Pancreas (tissue), 10 donors: ENCODE results near the gene RAP1GAP. TPM values are rescaled to one million over a fixed set of nuclear protein-coding genes. Genes with fewer than 3 reads are reported as not detected.

Source experiments
- ATAC-seq, 4 donors: fragments of 200-7000 bp; cut with Tn5 transposase; one replicate each; pipeline versions ENCODE4 v1.8.0 to v1.9.1; 2020; ENCODE audit warnings: mild to moderate bottlenecking in 4 of 4, moderate library complexity in 4 of 4
- DNase-seq, 6 donors: peaks; one replicate each; pipeline ENCODE4 v3.0.0-alpha.2; 2020
- FAIRE-seq: peaks from 2 replicates; lab custom pipeline; 2012; peaks lifted over from hg19 to GRCh38; lab: Jason Lieb, UNC
- H3K27ac ChIP-seq, 4 donors: fragments of 200-600 bp; sonication (generic); 1 replicate in 3 of 4; 2 replicates in 1 of 4; pipeline versions ENCODE4 v1.5.0 to v1.8.0; 2020
- H3K27me3 ChIP-seq, 4 donors: fragments of 200-600 bp; one replicate each; pipeline ENCODE4 v1.8.0; 2021
- H3K36me3 ChIP-seq, 3 donors: fragments of 200-600 bp; sonication (generic) in 1 of 3; one replicate each; pipeline versions ENCODE4 v1.5.0 to v1.8.0; 2020 to 2021
- H3K4me1 ChIP-seq, 3 donors: fragments of 200-600 bp; one replicate each; pipeline ENCODE4 v1.8.0; 2021
- H3K4me3 ChIP-seq, 4 donors: fragments of 200-600 bp; sonication (generic) in 2 of 4; one replicate each; pipeline versions ENCODE4 v1.5.0 to v1.8.0; 2020 to 2021
- H3K9me3 ChIP-seq, 4 donors: fragments of 200-600 bp; one replicate each; pipeline ENCODE4 v1.8.0; 2021
- CTCF ChIP-seq, 4 donors: fragments of 200-600 bp; sonication (generic) in 3 of 4; IDR thresholded peaks; one replicate each; pipeline versions ENCODE4 v1.5.0 to v1.8.0; 2021; ENCODE audit warnings: antibody characterized with exemption in 4 of 4
- WGBS, 2 donors: extraction: QIAGEN DNeasy Blood & Tissue Kit; methylation state at CpG; one replicate each; pipeline ENCODE4 v1.1.7; 2013; 5-methylcytosine and 5-hydroxymethylcytosine counted together
- intact Hi-C, 3 donors: fragments of 100-400 bp; cut with DNase I; formaldehyde crosslinking; loops; one replicate each; pipeline versions ENCODE4 v1.11.1 to v1.14.2; 2022
- polyA plus RNA-seq, 2 donors: library from polyadenylated mRNA; stranded (reverse); fragments of 200-250 nt; gene quantifications; one replicate each; pipeline ENCODE4 v1.2.3, GENCODE V29; 2013
- total RNA-seq, 6 donors: library from RNA; stranded (reverse); fragmentation: NEBNext Ultra II Directional in 4 of 6; extraction: Animal tissue kit (Norgen Biotek cat#: 25700) in 4 of 6; gene quantifications; one replicate each; pipeline versions ENCODE4 v1.2.1 to v1.2.4, GENCODE V29; 2021 to 2023
- donor health status: healthy with polysubstance abuse.
- donor health status: DM: no; HTN: no; CAD: no; lungs with moderate emphysema.
- donor health status: DM: no; HTN: no; CAD: no.
- donor health status: control.
- donor health status: control.
- donor health status: Bipolar disorder and iron deficiency.
- donor health status: DM: yes; HTN: yes; CAD: no.
- donor health status: DM: no; HTN: no; CAD: no.
- donor health status: DM: no; HTN: no; CAD: no.
- donor health status: DM: yes; HTN: yes; CAD: no.

The RAP1GAP gene
- total and polyA plus RNA-seq, 8 donors, result 53.4 to 100 (median 73.0) TPM

GRCh38 chr1:21550097-21550496, 119.1 kb downstream of the RAP1GAP start:
- TF ChIP-seq CTCF (IDR thresholded peaks at IDR 0.05), result no peak
- ATAC-seq (no peak), FAIRE-seq (no peak), DNase-seq (no peak)
- Histone ChIP-seq H3K36me3 (no peaks in the 10 kb centered on the region), H3K9me3 (no peaks in the 10 kb centered on the region), H3K27me3 (no peaks in the 10 kb centered on the region), H3K4me1 (no peaks in the 10 kb centered on the region), H3K27ac (no peak overlapping the region), H3K4me3 (no peak overlapping the region)
- intact Hi-C loops, result no loop called here
- WGBS, 2 donors, result 54 to 62% methylated on average over 5 of the region's 5 CpGs

DNA sequence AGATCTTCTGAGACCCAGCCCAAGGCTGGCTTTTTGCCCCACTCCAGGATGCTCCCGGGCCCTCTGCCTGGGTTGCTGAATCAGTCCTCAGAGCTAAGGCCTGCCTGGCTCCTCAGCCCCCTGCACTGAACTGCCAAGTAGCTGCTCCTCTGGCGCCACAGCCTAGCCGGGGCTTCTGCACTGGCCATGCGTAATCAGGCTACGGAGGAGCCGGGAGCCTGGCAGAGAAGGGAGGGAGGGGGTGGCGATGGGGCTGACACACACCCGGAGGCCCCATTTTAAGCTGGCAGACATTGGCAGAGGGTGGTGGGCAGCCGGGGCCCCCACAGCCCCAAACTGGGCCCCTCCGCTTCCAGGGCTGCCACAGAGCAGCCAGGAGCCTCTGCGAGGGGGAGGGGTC, 121.3 kb downstream of the RAP1GAP start:
- no peaks in the 10 kb centered on the region for H3K36me3 ChIP-seq
- no peak overlapping the region for H3K27ac ChIP-seq
- no peak overlapping the region for H3K4me3 ChIP-seq
- no peaks in the 10 kb centered on the region for H3K27me3 ChIP-seq
- TF ChIP-seq CTCF (IDR thresholded peaks at IDR 0.05), result no peak
- ATAC-seq, result no peak
- intact Hi-C loops, result no loop called here
- H3K9me3 ChIP-seq, result no peaks in the 10 kb centered on the region
- 85 to 90% methylated on average over 11 of the region's 11 CpGs for whole genome bisulfite sequencing, 2 donors
- FAIRE-seq, result no peak
- H3K4me1 ChIP-seq, result no peaks in the 10 kb centered on the region
- DNase-seq, result no peak

Other genes starting within 250 kb of the RAP1GAP start
- gene NBPF3, start 229.2 kb downstream of the RAP1GAP start, total RNA-seq, result 1 to 10 TPM; 3.3 to 8.6 (median 3.7) TPM
- gene NBPF3, start 229.2 kb downstream of the RAP1GAP start, polyA plus RNA-seq, result 1 to 10 TPM; 1.1 to 3.5 TPM
- 1 to 10 TPM in 5 of 6 donors, under 1 TPM in 1; 0.63 to 3.6 (median 2.7) TPM for gene ALPL, start 159.9 kb downstream of the RAP1GAP start, total RNA-seq
- 1 to 10 TPM; 3.2 to 6.7 TPM for gene ALPL, start 159.9 kb downstream of the RAP1GAP start, polyA plus RNA-seq
- gene USP48, start 113.8 kb upstream of the RAP1GAP start, total RNA-seq, result 10 to 100 TPM; 24.3 to 30.6 (median 26.0) TPM
- gene USP48, start 113.8 kb upstream of the RAP1GAP start, polyA plus RNA-seq, result 10 to 100 TPM; 14.9 to 26.4 TPM
- gene LDLRAD2, start 142.9 kb upstream of the RAP1GAP start, total RNA-seq, result under 1 TPM in 5 of 6 donors, not detected in 1; 0.05 to 0.22 (median 0.09) TPM
- gene LDLRAD2, start 142.9 kb upstream of the RAP1GAP start, polyA plus RNA-seq, result 1 to 10 TPM; 1.3 to 3.0 TPM